HG02798 (cell line): ENCODE data around the gene FTO.
"Not testable (repeated sequence)": the region's sequence is repeated elsewhere in the genome, so short reads cannot be mapped to it uniquely, and the experiment has no call there.

Source experiments
- ATAC-seq: cut with Tn5 transposase; IDR thresholded peaks from one replicate; pipeline ENCODE4 v1.9.1; 2021; ENCODE audit warnings: mild to moderate bottlenecking; ENCODE audit not compliant: unreplicated experiment, poor library complexity

FTO gene

GRCh38 chr16:53890877-53891276 lies 186.9 kb downstream of the FTO start:
- not testable (repeated sequence) for ATAC-seq

GRCh38 chr16:53891409-53892139 lies 187.6 kb downstream of the FTO start:
- ATAC-seq, result no peak

- ATAC-seq, result peak; percentile 39
Measured at GRCh38 chr16:53892155-53892554, 188.2 kb downstream of the FTO start.

GRCh38 chr16:53893731-53894435 lies 189.9 kb downstream of the FTO start:
- no peak for ATAC-seq

GRCh38 chr16:53894686-53895085 lies 190.7 kb downstream of the FTO start:
- no peak for ATAC-seq

GRCh38 chr16:53895433-53895832 lies 191.5 kb downstream of the FTO start:
- ATAC-seq, result no peak

GRCh38 chr16:53895851-53896250 lies 191.9 kb downstream of the FTO start:
- no peak for ATAC-seq

GRCh38 chr16:53896722-53897121 lies 192.8 kb downstream of the FTO start:
- ATAC-seq, result no peak

GRCh38 chr16:53898993-53899392 lies 195.0 kb downstream of the FTO start:
- ATAC-seq, result no peak

GRCh38 chr16:53899431-53899830 lies 195.5 kb downstream of the FTO start:
- ATAC-seq, result no peak

- ATAC-seq, result no peak
Measured at GRCh38 chr16:53900667-53901066, 196.7 kb downstream of the FTO start.

- ATAC-seq, result no peak
Measured at GRCh38 chr16:53901408-53901807, 197.5 kb downstream of the FTO start.

- ATAC-seq, result no peak
Measured at GRCh38 chr16:53904533-53904932, 200.6 kb downstream of the FTO start.

- ATAC-seq, result no peak
Measured at GRCh38 chr16:53905028-53905427, 201.1 kb downstream of the FTO start.

GRCh38 chr16:53908731-53909130 lies 204.8 kb downstream of the FTO start:
- no peak for ATAC-seq

- no peak for ATAC-seq
Measured at GRCh38 chr16:53910990-53911389, 207.0 kb downstream of the FTO start.

- no peak for ATAC-seq
Measured at GRCh38 chr16:53911513-53911912, 207.6 kb downstream of the FTO start.

- peak; percentile 58 for ATAC-seq
Measured at GRCh38 chr16:53912155-53912554, 208.2 kb downstream of the FTO start.

GRCh38 chr16:53913099-53913870 lies 209.3 kb downstream of the FTO start:
- no peak for ATAC-seq

- ATAC-seq, result no peak
Measured at GRCh38 chr16:53913920-53914319, 210.0 kb downstream of the FTO start.

- no peak for ATAC-seq
Measured at GRCh38 chr16:53914736-53915135, 210.8 kb downstream of the FTO start.
